22Rv1 (cell line): ENCODE measurements around the gene MLYCD.

Experiments
- H3K27ac ChIP-seq: fragments of 450-650 bp; 2 replicates; pipeline ENCODE4 v1.5.1; 2017
- ZFX ChIP-seq: fragments of 450-650 bp; IDR thresholded peaks from 2 replicates; pipeline ENCODE4 v1.6.1; 2017; ENCODE audit warnings: antibody characterized with exemption, borderline replicate concordance
- TF ChIP-seq, protein P1 (sequence below): fragments of 450-650 bp; IDR thresholded peaks from 2 replicates; pipeline ENCODE4 v1.5.1; 2017; ENCODE audit warnings: mild to moderate bottlenecking

Gene MLYCD

DNA sequence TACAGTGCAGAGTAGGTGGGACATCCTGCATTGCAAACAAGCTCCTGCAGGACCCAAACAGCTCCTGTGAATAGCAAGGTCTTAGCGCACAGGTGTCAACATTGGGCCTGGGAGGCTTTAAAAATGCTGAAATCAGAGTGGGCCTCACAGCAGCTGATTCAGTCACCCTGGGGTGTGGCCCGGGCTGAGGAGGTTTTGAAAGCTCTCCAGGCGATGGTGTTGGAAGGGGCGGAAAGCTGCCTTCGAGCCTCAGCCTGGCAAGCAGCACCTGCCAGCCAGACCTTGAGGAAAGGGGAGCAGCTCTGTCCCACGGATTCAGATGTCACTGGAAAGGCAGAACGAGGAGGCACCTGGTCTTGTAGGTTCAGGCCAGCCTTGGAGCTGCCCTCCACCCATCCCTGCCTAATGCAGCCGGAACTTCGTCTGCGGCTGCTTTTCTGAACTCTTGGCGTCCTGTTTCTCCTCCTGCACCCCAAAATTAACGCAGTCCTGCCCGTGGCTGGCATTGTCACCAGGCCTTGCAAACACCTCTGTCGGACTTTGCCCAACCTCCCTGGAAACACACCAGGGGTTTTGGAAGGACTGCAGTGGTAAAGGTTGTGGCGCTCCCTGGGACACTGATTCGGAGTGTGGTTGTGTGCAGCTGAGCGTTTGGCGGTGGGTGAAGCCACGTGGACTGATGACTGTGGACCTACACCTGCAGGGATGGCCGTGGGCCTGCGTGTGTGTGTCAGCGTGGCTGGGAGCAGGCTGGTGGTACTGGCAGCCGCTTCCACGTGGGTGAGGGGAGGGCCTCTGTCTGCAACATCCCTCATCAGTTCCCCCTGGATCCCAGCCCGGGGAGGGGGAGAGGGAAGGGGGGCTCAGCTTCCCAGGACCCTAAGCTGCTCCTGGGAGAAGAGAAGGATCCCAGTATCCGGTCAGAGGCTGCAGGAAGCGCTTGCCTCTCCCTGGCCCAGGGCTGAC is 72.5 kb downstream of the MLYCD start:
- no peak overlapping the region for H3K27ac ChIP-seq
- TF ChIP-seq ZFX: no peak
- TF ChIP-seq, protein P1, sequence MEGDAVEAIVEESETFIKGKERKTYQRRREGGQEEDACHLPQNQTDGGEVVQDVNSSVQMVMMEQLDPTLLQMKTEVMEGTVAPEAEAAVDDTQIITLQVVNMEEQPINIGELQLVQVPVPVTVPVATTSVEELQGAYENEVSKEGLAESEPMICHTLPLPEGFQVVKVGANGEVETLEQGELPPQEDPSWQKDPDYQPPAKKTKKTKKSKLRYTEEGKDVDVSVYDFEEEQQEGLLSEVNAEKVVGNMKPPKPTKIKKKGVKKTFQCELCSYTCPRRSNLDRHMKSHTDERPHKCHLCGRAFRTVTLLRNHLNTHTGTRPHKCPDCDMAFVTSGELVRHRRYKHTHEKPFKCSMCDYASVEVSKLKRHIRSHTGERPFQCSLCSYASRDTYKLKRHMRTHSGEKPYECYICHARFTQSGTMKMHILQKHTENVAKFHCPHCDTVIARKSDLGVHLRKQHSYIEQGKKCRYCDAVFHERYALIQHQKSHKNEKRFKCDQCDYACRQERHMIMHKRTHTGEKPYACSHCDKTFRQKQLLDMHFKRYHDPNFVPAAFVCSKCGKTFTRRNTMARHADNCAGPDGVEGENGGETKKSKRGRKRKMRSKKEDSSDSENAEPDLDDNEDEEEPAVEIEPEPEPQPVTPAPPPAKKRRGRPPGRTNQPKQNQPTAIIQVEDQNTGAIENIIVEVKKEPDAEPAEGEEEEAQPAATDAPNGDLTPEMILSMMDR: no peak

DNA sequence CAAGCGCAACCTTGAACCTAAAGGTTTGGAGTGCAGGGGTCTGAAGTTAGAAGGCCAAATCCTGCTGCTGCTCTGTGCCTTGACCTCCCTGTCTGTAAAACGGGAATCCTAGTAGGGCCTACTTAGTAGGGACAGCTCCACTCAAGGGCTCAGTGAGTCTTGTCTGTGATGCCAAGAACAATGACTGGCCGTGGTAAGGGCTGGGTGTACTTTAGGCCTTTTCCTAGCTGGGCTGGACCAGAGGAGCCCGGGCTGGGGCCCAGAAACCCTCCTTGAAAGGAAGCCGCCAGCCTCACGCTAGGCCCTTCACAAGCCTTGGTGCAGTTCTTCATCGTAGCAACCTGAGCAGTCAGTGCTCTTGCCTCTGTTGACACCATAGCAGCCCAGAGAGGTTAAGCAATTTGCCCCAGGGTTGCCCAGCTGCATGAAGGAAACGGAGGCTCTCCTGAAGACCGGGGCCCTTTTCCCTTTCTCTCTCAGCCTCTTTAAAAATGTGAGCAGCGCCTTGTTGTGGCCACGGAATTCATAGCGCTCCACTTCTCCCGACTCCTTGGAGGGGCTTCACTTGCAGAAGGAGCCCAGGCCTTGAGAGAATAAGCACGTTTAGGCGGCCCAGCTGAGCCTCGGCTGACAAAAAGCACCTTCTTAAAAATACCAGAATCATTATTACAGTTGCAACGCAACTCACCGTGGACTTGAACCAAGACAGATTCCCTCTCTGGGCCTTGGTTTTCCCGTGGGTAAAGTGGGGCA is 73.5 kb downstream of the MLYCD start:
- H3K27ac ChIP-seq: no peak overlapping the region
- TF ChIP-seq ZFX: no peak
- TF ChIP-seq, protein P1: no peak

DNA sequence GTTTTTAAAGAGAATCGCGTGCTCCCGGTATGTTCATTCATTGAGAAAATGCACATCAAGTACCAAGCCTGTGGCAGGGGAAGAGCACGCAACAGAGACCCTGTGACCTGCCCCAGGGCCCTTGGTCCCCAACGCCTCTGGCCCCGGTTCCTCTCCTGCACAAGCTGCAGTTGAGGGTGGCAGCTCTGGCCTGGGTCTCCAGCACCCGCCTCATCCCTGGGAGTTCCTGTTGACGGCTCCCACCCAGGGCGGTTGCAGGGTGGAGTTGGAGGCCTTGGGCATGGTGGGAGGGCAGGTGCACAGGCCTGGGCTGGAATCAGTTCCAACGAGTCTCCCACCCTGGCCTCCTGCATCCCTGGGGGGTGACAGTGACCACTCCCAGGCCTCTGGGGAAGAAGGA is 74.2 kb downstream of the MLYCD start:
- H3K27ac ChIP-seq: no peak overlapping the region
- no peak for TF ChIP-seq ZFX
- TF ChIP-seq, protein P1: no peak

DNA sequence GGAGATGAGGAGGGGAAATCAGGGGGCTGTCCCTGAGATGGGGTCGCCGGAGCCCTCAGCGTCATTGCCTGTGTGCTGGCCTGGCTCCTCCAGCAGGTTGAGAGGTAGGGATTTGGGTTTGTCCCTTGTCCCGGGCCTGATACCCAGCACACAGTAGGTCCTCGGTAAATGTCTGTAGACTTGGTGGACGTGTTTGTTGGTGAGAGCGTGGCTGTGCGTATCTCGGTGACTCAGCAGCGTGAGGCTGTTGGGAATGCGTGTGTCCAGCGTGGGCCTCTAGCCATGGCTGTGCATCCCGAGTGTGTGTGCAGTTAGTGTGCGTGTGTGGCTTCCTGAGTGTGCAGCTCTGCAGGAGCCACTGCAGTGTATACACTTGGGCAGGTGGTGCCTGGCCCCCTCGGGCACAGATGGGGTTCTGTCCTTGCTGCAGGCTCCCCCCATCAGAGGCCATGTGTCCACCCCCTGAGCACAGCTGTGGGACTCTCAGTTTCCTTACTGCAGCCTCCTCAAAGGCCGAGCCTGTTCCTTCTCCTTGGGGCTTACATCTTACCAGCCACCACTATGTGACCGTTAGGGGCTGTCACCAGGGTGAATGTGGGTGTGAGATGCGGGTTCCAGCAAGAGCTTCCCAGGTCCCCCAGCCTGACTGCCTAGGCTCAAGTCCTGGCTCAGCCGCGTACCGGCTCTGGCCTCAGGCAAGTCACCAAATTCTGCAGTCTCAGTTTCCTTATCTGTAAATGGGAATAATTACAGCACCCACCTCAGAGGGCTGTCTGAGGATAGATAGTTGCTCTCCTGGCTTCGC is 74.9 kb downstream of the MLYCD start:
- H3K27ac ChIP-seq: no peak overlapping the region
- TF ChIP-seq, protein P1: no peak
- no peak for TF ChIP-seq ZFX

DNA sequence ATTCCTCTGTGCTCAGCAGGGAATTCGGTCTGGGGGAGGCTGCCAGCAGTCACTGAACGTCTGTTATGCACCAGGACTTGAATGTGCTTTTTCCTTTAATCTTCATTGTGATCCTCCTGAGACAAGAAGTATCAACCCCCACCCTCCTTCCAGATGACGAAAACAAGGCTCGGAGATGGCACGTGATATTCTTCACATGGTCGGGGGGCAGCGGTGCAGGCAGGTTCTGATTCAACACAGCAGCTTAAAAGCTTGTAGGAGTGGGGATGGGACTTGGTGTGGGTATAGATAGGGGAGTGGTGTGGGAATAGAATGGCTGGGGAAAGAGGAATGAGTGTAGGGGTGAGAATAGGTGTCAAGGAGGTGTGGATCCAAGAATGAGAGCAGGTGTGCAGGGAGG is 75.6 kb downstream of the MLYCD start:
- TF ChIP-seq, protein P1: no peak
- no peak for TF ChIP-seq ZFX
- no peak overlapping the region for H3K27ac ChIP-seq

DNA sequence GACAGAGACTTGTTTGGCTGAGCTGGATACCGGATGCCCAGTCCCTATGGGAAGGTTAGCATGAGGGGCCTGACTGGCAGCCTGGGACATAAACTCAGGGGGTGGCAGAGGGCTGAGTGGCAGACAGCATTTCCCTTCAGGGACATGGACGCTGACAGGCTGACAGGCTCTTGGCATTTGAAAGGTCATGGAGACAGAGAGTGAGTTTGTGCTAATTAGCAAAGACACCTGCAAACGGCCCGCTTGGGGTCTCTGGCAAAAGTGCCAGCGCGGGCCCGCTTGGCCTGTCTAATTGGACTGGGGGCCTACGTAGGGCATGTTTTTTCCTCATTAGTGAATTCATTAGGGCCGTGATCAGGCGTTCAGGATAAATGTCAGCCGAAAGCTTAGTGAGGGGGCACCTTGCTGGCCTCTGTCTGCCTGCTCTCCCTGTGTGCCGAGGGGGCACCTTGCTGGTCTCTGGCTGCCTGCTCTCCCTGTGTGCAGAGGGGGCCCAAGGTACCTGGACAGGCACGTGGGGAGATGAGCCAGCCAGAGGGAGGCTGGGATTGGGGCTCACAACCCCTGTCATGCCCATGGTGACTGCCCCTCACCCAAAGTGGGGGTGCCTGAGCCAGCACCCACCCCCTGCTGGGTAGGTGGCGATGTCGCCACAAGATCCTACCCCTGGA is 76.8 kb downstream of the MLYCD start:
- H3K27ac ChIP-seq: no peak overlapping the region
- TF ChIP-seq ZFX: no peak
- TF ChIP-seq, protein P1: no peak
